Naive thymus-derived CD4-positive, alpha-beta T cell (primary cell): ENCODE data around the gene PTPRN2. TPM values are rescaled to one million over a fixed set of nuclear protein-coding genes. Genes with fewer than 3 reads are reported as not detected.
A peak's percentile ranks its signal among the peaks of the same experiment; 100 is the strongest.

Experiments
- ATAC-seq: fragments of 150-1000 bp; cut with Tn5 transposase; 2 replicates; pipeline ENCODE4 v1.10.0; 2021; ENCODE audit warnings: mild to moderate bottlenecking, moderate library complexity
- CTCF ChIA-PET: fragments of 350-600 bp; sonication (Branson Sonifier 250); formaldehyde crosslinking; loops from one replicate; lab custom pipeline; 2021; ENCODE audit warnings: antibody characterized with exemption; lab: Charles Lee
- POLR2A ChIA-PET: fragments of 350-600 bp; sonication (Branson Sonifier 250); formaldehyde crosslinking; loops from one replicate; lab custom pipeline; 2021; ENCODE audit warnings: antibody characterized with exemption, inconsistent platforms; lab: Charles Lee
- DNase-seq, 9 donors: peaks; one replicate each; pipeline versions ENCODE4 v3.0.0 to v3.0.0-alpha.2; 2020 to 2022; ENCODE audit warnings: mixed read lengths in 1 of 9
- H3K27ac ChIP-seq: one replicate; pipeline ENCODE4 v1.7.0; 2013; ENCODE audit warnings: mild to moderate bottlenecking, low read depth, low read length, moderate library complexity
- H3K27me3 ChIP-seq, 2 donors: one replicate each; pipeline ENCODE4 v1.7.0; 2013; ENCODE audit warnings: low read length in 2 of 2, mild to moderate bottlenecking in 2 of 2, moderate library complexity in 2 of 2; ENCODE audit not compliant: control insufficient read depth in 2 of 2, insufficient read depth in 2 of 2
- H3K36me3 ChIP-seq, 3 experiments: 1 replicate in 2 of 3; 2 replicates in 1 of 3; pipeline ENCODE4 v1.7.0; 2013; ENCODE audit warnings: low read length in 3 of 3, mild to moderate bottlenecking in 3 of 3, moderate library complexity in 1 of 3; ENCODE audit not compliant: insufficient read depth in 3 of 3, control insufficient read depth in 2 of 3
- H3K4me1 ChIP-seq, 2 donors: one replicate each; pipeline ENCODE4 v1.7.0; 2013; ENCODE audit warnings: low read length in 2 of 2, mild to moderate bottlenecking in 2 of 2, moderate library complexity in 1 of 2; ENCODE audit not compliant: control insufficient read depth in 2 of 2, insufficient read depth in 2 of 2
- H3K4me3 ChIP-seq: 2 replicates; pipeline ENCODE4 v1.7.0; 2013; ENCODE audit warnings: mild to moderate bottlenecking, low read length
- H3K9me3 ChIP-seq, 3 experiments: 1 replicate in 2 of 3; 2 replicates in 1 of 3; pipeline ENCODE4 v1.7.0; 2013; ENCODE audit warnings: low read length in 3 of 3; ENCODE audit not compliant: control insufficient read depth in 2 of 3
- H3K27ac Mint-ChIP-seq, 9 donors: one replicate each; pipeline ENCODE4 v1.8.0; 2020 to 2022; ENCODE audit warnings: mixed read lengths in 9 of 9, mild to moderate bottlenecking in 8 of 9, moderate library complexity in 5 of 9, inconsistent platforms in 2 of 9
- H3K27me3 Mint-ChIP-seq, 5 donors: one replicate each; pipeline ENCODE4 v1.8.0; 2021 to 2022; ENCODE audit warnings: mixed read lengths in 5 of 5, mild to moderate bottlenecking in 1 of 5
- H3K36me3 Mint-ChIP-seq, 5 donors: one replicate each; pipeline ENCODE4 v1.8.0; 2020 to 2022; ENCODE audit warnings: mixed read lengths in 5 of 5, mild to moderate bottlenecking in 3 of 5, inconsistent platforms in 1 of 5
- H3K4me1 Mint-ChIP-seq, 7 donors: one replicate each; pipeline ENCODE4 v1.8.0; 2020 to 2022; ENCODE audit warnings: mixed read lengths in 7 of 7, mild to moderate bottlenecking in 3 of 7, inconsistent platforms in 1 of 7
- H3K4me3 Mint-ChIP-seq, 10 donors: one replicate each; pipeline ENCODE4 v1.8.0; 2020 to 2022; ENCODE audit warnings: mild to moderate bottlenecking in 10 of 10, mixed read lengths in 10 of 10, moderate library complexity in 6 of 10, inconsistent platforms in 2 of 10
- H3K9me3 Mint-ChIP-seq, 11 donors: one replicate each; pipeline ENCODE4 v1.8.0; 2020 to 2022; ENCODE audit warnings: mixed read lengths in 11 of 11, mild to moderate bottlenecking in 4 of 11, inconsistent platforms in 1 of 11, moderate library complexity in 1 of 11
- intact Hi-C, 2 donors: fragments of 100-400 bp; cut with micrococcal nuclease; formaldehyde crosslinking; loops; one replicate each; pipeline ENCODE4 v1.15.1; 2023
- polyA plus RNA-seq, 2 donors: library from polyadenylated mRNA; unstranded; fragments of 300-500 nt; fragmentation: Illumina TruSeq; gene quantifications; one replicate each; pipeline ENCODE4 v1.2.3, GENCODE V29; 2021
- total RNA-seq, 6 experiments: library from RNA in 5 of 6; stranded (reverse) in 5 of 6; gene quantifications; 1 replicate in 5 of 6; 2 replicates in 1 of 6; pipeline ENCODE4 v1.2.3 and lab custom pipeline; 2021 to 2026

PTPRN2 gene
- total and polyA plus RNA-seq, 7 experiments from 2014 or later, result 0.58 to 2.3 (median 1.4) TPM

DNA sequence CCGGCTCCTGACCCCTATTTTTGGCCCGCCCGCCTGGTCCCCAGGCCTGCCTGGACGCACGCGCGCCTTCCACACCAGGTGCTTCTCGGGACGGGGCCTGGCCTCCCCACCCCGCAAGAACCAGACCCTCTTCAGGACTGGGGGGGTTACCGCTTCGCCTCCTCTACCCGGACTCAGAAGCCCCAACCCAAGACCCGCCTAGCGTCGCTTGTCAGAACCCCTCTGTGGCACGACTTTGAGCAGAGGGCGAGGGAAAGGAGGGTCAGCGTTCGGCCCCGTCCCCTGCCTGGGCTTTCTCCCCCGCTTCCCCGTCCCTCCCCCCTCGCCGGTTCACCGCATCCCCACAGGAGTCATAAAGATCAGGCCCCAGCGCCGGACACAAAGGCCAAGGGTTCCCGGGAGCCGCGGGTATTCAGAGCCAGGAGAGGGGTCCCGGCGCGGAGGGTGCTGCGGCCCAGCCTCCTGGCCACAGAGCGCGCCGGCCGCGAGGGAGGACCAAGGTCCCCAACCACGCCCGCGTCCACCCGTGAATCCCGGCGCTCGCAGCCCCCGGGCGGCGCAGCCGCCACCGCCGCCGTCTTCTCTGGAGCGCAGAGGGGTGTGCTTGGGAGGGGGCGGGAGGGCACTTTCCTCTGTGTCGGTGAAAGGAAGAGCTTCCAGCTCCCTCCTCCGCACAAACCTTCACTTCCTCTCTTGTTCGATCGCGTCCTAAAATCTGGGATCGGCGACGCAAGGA lies 898.9 kb downstream of the PTPRN2 start:
- Histone ChIP-seq H3K36me3 (no peaks in the 10 kb centered on the region), H3K4me1 (peaks cover 0 to 41% of the 10 kb centered on the region in 2 donors), H3K27me3 (peaks cover 14 to 40% of the 10 kb centered on the region in 2 donors), H3K27ac (no peak overlapping the region), H3K4me3 (no peak overlapping the region), H3K9me3 (no peaks in the 10 kb centered on the region)
- DNase-seq (peak in 2 of 9 donors; percentile 5 to 20), ATAC-seq (no peak)
- H3K36me3 Mint-ChIP-seq, result no peaks in the 10 kb centered on the region
- H3K9me3 Mint-ChIP-seq, result no peaks in the 10 kb centered on the region
- peaks cover 29 to 58% (median 40%) of the 10 kb centered on the region in 5 donors for H3K27me3 Mint-ChIP-seq
- peaks cover 2 to 46% (median 35%) of the 10 kb centered on the region in 7 donors for H3K4me1 Mint-ChIP-seq
- H3K4me3 Mint-ChIP-seq, result peak overlapping the region in 8 of 10 donors; percentile 29 to 80 (median 54)
- H3K27ac Mint-ChIP-seq, result no peak overlapping the region
- POLR2A ChIA-PET, result interaction anchor here (0.7 kb wide), 1 partner anchor 19 kb away, joined by 3 read pairs; no protein-coding TSS in a partner anchor
- intact Hi-C loops, result loop anchor here (5.0 to 10.0 kb wide), 3 partner anchors 189 to 681 kb away; no protein-coding TSS in a partner anchor
- CTCF ChIA-PET, result no interaction called here

DNA sequence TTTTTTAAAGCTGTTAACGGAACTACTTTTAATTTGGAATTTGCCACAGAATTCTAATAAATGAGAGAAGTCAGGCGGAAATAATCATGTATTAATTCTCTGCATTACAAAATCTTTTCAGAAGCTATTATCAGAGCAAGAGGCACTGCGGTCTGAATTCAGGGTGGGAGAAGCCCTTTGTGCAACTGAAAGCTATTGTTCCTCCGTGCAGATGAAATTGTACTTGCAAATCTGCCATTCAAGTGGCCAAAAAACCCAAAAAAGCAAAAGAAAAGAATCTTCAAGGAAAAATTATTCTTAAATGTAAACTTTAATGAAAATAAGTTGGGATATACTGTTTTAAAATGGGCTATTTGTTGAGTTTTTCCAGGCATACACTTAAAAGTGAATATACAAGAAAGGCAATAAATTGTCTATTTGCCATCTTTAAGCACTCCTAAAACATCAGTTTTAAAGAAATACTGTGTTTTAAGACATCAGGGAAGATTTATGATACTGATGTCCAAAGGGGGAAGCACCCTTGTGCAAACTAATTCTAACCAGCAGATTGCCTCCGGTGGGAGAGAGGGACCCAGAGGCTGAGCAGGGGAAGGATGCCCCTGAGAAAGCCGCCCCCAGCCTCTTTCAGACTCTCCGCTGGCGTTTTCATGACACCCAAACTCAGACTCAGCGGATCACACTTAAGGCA lies 899.6 kb downstream of the PTPRN2 start:
- intact Hi-C loops, result loop anchor here (2.0 to 10.0 kb wide), 5 partner anchors 75 to 681 kb away; no protein-coding TSS in a partner anchor
- Histone ChIP-seq H3K36me3 (no peaks in the 10 kb centered on the region), H3K27ac (no peak overlapping the region), H3K4me3 (no peak overlapping the region), H3K27me3 (peaks cover 16 to 44% of the 10 kb centered on the region in 2 donors), H3K9me3 (no peaks in the 10 kb centered on the region), H3K4me1 (peaks cover 0 to 49% of the 10 kb centered on the region in 2 donors)
- Mint-ChIP-seq H3K27ac (no peak overlapping the region), H3K4me3 (peak overlapping the region in 9 of 10 donors; percentile 29 to 80 (median 51)), H3K36me3 (no peaks in the 10 kb centered on the region), H3K9me3 (no peaks in the 10 kb centered on the region), H3K27me3 (peaks cover 36 to 63% (median 48%) of the 10 kb centered on the region in 5 donors), H3K4me1 (peaks cover 2 to 53% (median 41%) of the 10 kb centered on the region in 7 donors)
- CTCF ChIA-PET, result no interaction called here
- POLR2A ChIA-PET, result no interaction called here
- ATAC-seq (no peak), DNase-seq (peak in 1 of 9 donors; percentile 21)

DNA sequence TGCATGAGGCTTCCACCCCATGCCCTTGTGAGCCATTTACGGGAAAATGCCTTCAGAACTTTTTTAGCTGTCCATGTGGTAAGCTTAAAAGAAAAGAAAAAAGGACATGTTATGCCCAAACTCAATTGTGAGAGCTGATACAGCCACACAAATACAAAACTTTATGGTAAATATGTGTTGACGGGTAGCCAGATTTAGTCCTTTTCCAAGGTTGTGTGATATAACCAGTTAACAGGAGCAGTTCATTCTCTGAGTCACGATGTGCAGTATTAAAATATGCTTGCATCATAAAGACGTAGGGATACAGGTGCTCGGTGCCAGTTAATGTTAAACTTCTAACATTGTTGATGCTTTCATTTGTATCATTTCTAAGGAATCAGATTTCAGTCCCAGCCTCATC lies 900.5 kb downstream of the PTPRN2 start:
- Mint-ChIP-seq H3K27ac (no peak overlapping the region), H3K27me3 (peaks cover 44 to 67% (median 52%) of the 10 kb centered on the region in 5 donors), H3K36me3 (no peaks in the 10 kb centered on the region), H3K4me1 (peaks cover 4 to 57% (median 43%) of the 10 kb centered on the region in 7 donors), H3K9me3 (peaks cover 0 to 4% (median 0%) of the 10 kb centered on the region in 11 donors), H3K4me3 (peak overlapping the region in 6 of 10 donors; percentile 29 to 77 (median 36))
- ChIA-PET POLR2A (interaction anchor here (1.0 kb wide), 1 partner anchor 74 kb away, joined by 3 read pairs; no protein-coding TSS in a partner anchor), CTCF (interaction anchor here (0.6 kb wide), 1 partner anchor 290 kb away, joined by 4 read pairs; no protein-coding TSS in a partner anchor)
- peaks cover 16 to 45% of the 10 kb centered on the region in 2 donors for H3K27me3 ChIP-seq
- H3K9me3 ChIP-seq, result no peaks in the 10 kb centered on the region
- intact Hi-C loops, result loop anchor here (2.0 to 10.0 kb wide), 5 partner anchors 74 to 680 kb away; no protein-coding TSS in a partner anchor
- DNase-seq (no peak), ATAC-seq (no peak)
- no peak overlapping the region for H3K4me3 ChIP-seq
- no peaks in the 10 kb centered on the region for H3K36me3 ChIP-seq
- H3K27ac ChIP-seq, result no peak overlapping the region
- H3K4me1 ChIP-seq, result peaks cover 0 to 49% of the 10 kb centered on the region in 2 donors

- no peak overlapping the region for H3K27ac ChIP-seq
- peak overlapping the region in 1 of 9 donors; percentile 43 for H3K27ac Mint-ChIP-seq
- no peak for ATAC-seq
- H3K36me3 Mint-ChIP-seq, result no peaks in the 10 kb centered on the region
- peaks cover 0 to 45% of the 10 kb centered on the region in 2 donors for H3K4me1 ChIP-seq
- H3K9me3 Mint-ChIP-seq, result peaks cover 0 to 4% (median 0%) of the 10 kb centered on the region in 11 donors
- peaks cover 16 to 50% of the 10 kb centered on the region in 2 donors for H3K27me3 ChIP-seq
- H3K9me3 ChIP-seq, result no peaks in the 10 kb centered on the region
- peak overlapping the region in 8 of 10 donors; percentile 3 to 77 (median 35) for H3K4me3 Mint-ChIP-seq
- POLR2A ChIA-PET, result interaction anchor here (1.0 kb wide), 1 partner anchor 74 kb away, joined by 3 read pairs; no protein-coding TSS in a partner anchor
- no peaks in the 10 kb centered on the region for H3K36me3 ChIP-seq
- CTCF ChIA-PET, result interaction anchor here (0.6 kb wide), 1 partner anchor 289 kb away, joined by 4 read pairs; no protein-coding TSS in a partner anchor
- intact Hi-C loops, result loop anchor here (2.0 to 10.0 kb wide), 5 partner anchors 74 to 679 kb away; no protein-coding TSS in a partner anchor
- DNase-seq, result peak in 1 of 9 donors; percentile 3
- H3K4me3 ChIP-seq, result no peak overlapping the region
- peaks cover 4 to 54% (median 42%) of the 10 kb centered on the region in 7 donors for H3K4me1 Mint-ChIP-seq
- peaks cover 52 to 71% (median 58%) of the 10 kb centered on the region in 5 donors for H3K27me3 Mint-ChIP-seq
These were observed 901.2 kb downstream of the PTPRN2 start for GRCh38 chr7:157686285-157686894.

- no peak overlapping the region for H3K27ac ChIP-seq
- H3K4me1 Mint-ChIP-seq, result peaks cover 2 to 48% (median 38%) of the 10 kb centered on the region in 7 donors
- no peaks in the 10 kb centered on the region for H3K36me3 Mint-ChIP-seq
- H3K9me3 ChIP-seq, result no peaks in the 10 kb centered on the region
- CTCF ChIA-PET, result no interaction called here
- peaks cover 0 to 4% (median 0%) of the 10 kb centered on the region in 11 donors for H3K9me3 Mint-ChIP-seq
- H3K36me3 ChIP-seq, result no peaks in the 10 kb centered on the region
- peaks cover 16 to 55% of the 10 kb centered on the region in 2 donors for H3K27me3 ChIP-seq
- ATAC-seq, result peak; percentile 24
- H3K4me1 ChIP-seq, result peaks cover 0 to 42% of the 10 kb centered on the region in 2 donors
- POLR2A ChIA-PET, result no interaction called here
- H3K27me3 Mint-ChIP-seq, result peaks cover 58 to 74% (median 61%) of the 10 kb centered on the region in 5 donors
- no peak overlapping the region for H3K4me3 ChIP-seq
- H3K4me3 Mint-ChIP-seq, result peak overlapping the region in 5 of 10 donors; percentile 30 to 66 (median 44)
- intact Hi-C loops, result loop anchor here (2.0 to 10.0 kb wide), 5 partner anchors 73 to 678 kb away; no protein-coding TSS in a partner anchor
- H3K27ac Mint-ChIP-seq, result no peak overlapping the region
- DNase-seq, result peak in 2 of 9 donors; percentile 5 to 19
These were observed 902.0 kb downstream of the PTPRN2 start for GRCh38 chr7:157685430-157686284.
